Transverse colon (tissue), 4 donors: Measurements from ENCODE around the gene SMCO1.

ENCODE experiments used
- POLR2AphosphoS5 ChIP-seq, 3 donors: sonication (generic); formaldehyde crosslinking; IDR thresholded peaks; one replicate each; pipeline ENCODE4 v1.6.1; 2016; ENCODE audit warnings: antibody characterized with exemption in 3 of 3
- TF ChIP-seq, protein P1 (sequence below), 5 experiments: fragments of 200-600 bp in 3 of 5; fragments of 450-650 bp in 2 of 5; sonication (generic) in 3 of 5; IDR thresholded peaks; 1 replicate in 2 of 5; 2 replicates in 3 of 5; pipeline ENCODE4 v1.5.1; 2016 to 2017; ENCODE audit warnings: antibody characterized with exemption in 5 of 5, inconsistent platforms in 3 of 5, mild to moderate bottlenecking in 2 of 5, moderate library complexity in 1 of 5

DNA sequence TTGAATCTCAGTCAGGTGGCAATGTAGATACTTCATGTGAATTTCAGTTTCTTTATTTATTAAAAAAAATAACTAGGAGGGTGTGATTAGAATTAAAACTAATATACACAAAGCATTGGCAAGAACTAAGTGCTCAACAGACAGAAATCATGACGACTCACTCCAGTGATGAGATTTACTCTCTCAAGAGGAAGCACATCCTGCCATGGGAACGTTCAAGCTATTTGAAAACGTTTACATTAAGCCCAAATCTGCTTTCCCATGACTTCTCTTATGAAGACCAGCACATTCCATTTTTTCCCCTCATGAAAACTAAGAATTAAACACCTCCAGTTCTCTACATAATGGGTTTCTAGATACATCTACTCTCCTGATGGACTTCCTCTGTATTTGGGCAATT is 44.7 kb upstream of the SMCO1 start:
- TF ChIP-seq, protein P1, sequence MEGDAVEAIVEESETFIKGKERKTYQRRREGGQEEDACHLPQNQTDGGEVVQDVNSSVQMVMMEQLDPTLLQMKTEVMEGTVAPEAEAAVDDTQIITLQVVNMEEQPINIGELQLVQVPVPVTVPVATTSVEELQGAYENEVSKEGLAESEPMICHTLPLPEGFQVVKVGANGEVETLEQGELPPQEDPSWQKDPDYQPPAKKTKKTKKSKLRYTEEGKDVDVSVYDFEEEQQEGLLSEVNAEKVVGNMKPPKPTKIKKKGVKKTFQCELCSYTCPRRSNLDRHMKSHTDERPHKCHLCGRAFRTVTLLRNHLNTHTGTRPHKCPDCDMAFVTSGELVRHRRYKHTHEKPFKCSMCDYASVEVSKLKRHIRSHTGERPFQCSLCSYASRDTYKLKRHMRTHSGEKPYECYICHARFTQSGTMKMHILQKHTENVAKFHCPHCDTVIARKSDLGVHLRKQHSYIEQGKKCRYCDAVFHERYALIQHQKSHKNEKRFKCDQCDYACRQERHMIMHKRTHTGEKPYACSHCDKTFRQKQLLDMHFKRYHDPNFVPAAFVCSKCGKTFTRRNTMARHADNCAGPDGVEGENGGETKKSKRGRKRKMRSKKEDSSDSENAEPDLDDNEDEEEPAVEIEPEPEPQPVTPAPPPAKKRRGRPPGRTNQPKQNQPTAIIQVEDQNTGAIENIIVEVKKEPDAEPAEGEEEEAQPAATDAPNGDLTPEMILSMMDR (IDR thresholded peaks at IDR 0.05), result no peak
- TF ChIP-seq POLR2AphosphoS5 (IDR thresholded peaks at IDR 0.05), result no peak
